ENCODE measurements around the gene TRPM2. TPM values are rescaled to one million over a fixed set of nuclear protein-coding genes. Genes with fewer than 3 reads are reported as not detected.

The TRPM2 gene
- total and polyA plus RNA-seq, 2 of the 13 experiments (the other 11 are each of a cell fraction or from before 2014, with no cell fraction given) = 0.07 to 0.20 TPM

DNA sequence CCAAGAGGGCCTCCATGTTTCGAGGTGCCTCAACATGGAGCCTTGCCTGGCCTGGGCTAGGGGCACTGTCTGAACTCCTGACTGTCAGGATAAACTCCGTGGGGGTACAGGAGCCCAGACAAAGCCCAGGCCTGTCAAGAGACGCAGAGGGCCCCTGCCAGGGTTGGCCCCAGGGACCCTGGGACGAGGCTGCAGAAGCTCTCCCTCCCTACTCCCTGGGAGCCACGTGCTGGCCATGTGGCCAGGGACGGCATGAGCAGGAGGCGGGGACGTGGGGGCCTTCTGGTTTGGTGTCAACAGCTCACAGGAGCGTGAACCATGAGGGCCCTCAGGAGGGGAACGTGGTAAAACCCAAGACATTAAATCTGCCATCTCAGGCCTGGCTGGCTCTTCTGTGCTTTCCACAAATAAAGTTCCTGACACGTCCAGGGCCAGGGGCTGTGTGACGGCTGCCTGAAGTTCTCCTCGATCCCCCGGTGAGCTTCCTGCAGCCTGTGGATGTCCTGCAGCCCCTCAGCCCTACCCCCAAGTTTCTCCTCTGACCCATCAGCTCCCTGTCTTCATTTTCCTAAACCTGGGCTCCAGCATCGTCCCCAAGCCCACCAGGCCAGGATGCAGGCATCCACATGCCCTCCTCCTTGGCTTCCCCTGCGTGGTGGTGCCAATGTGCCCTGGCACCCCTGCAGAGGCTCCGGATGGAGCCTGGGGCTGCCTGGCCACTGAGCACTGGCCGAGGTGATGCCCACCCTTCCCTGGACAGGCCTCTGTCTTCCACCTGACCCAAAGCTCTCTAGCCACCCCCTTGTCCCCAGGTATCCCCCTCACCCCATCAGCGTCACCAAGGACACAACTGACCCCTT, 89.1 kb downstream of the TRPM2 start (continued):
- TF ChIP-seq, protein P1, sequence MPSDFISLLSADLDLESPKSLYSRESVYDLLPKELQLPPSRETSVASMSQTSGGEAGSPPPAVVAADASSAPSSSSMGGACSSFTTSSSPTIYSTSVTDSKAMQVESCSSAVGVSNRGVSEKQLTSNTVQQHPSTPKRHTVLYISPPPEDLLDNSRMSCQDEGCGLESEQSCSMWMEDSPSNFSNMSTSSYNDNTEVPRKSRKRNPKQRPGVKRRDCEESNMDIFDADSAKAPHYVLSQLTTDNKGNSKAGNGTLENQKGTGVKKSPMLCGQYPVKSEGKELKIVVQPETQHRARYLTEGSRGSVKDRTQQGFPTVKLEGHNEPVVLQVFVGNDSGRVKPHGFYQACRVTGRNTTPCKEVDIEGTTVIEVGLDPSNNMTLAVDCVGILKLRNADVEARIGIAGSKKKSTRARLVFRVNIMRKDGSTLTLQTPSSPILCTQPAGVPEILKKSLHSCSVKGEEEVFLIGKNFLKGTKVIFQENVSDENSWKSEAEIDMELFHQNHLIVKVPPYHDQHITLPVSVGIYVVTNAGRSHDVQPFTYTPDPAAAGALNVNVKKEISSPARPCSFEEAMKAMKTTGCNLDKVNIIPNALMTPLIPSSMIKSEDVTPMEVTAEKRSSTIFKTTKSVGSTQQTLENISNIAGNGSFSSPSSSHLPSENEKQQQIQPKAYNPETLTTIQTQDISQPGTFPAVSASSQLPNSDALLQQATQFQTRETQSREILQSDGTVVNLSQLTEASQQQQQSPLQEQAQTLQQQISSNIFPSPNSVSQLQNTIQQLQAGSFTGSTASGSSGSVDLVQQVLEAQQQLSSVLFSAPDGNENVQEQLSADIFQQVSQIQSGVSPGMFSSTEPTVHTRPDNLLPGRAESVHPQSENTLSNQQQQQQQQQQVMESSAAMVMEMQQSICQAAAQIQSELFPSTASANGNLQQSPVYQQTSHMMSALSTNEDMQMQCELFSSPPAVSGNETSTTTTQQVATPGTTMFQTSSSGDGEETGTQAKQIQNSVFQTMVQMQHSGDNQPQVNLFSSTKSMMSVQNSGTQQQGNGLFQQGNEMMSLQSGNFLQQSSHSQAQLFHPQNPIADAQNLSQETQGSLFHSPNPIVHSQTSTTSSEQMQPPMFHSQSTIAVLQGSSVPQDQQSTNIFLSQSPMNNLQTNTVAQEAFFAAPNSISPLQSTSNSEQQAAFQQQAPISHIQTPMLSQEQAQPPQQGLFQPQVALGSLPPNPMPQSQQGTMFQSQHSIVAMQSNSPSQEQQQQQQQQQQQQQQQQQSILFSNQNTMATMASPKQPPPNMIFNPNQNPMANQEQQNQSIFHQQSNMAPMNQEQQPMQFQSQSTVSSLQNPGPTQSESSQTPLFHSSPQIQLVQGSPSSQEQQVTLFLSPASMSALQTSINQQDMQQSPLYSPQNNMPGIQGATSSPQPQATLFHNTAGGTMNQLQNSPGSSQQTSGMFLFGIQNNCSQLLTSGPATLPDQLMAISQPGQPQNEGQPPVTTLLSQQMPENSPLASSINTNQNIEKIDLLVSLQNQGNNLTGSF (CRISPR knock-in tag; IDR thresholded peaks at IDR 0.05) = 0 out of 2 replicates have a peak, but pooled peaks have one; percentile 49
- 0 out of 2 replicates have a peak, but pooled peaks have one; percentile 36 for TF ChIP-seq SNAPC2 (CRISPR knock-in tag; IDR thresholded peaks at IDR 0.05)
- TF ChIP-seq, protein P2, sequence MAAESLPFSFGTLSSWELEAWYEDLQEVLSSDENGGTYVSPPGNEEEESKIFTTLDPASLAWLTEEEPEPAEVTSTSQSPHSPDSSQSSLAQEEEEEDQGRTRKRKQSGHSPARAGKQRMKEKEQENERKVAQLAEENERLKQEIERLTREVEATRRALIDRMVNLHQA (CRISPR knock-in tag; IDR thresholded peaks at IDR 0.05) = no peak
- TF ChIP-seq SATB2 (CRISPR knock-in tag; IDR thresholded peaks at IDR 0.05) = peak; percentile 72; the same call in 1 of the 2 replicates
- peak; percentile 90 for TF ChIP-seq ZNF883 (CRISPR knock-in tag; IDR thresholded peaks at IDR 0.05; ENCODE audit: not compliant biosample characterization)
- TF ChIP-seq, protein P3, sequence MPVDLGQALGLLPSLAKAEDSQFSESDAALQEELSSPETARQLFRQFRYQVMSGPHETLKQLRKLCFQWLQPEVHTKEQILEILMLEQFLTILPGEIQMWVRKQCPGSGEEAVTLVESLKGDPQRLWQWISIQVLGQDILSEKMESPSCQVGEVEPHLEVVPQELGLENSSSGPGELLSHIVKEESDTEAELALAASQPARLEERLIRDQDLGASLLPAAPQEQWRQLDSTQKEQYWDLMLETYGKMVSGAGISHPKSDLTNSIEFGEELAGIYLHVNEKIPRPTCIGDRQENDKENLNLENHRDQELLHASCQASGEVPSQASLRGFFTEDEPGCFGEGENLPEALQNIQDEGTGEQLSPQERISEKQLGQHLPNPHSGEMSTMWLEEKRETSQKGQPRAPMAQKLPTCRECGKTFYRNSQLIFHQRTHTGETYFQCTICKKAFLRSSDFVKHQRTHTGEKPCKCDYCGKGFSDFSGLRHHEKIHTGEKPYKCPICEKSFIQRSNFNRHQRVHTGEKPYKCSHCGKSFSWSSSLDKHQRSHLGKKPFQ (CRISPR knock-in tag; IDR thresholded peaks at IDR 0.05; ENCODE audit: insufficient replicate concordance) = peak; percentile 38
- no peak; the same call in 1 of the 2 replicates for TF ChIP-seq ZNF446 (CRISPR knock-in tag; IDR thresholded peaks at IDR 0.05)
- TF ChIP-seq KDM2A (CRISPR knock-in tag; IDR thresholded peaks at IDR 0.05; ENCODE audit: borderline replicate concordance, low read depth) = no peak
- no peak for TF ChIP-seq MAFK (conservative IDR thresholded peaks at IDR 0.05 in 1 of 2, IDR thresholded peaks at IDR 0.05 in 1 of 2; ENCODE audit: low read length in 2 of 2)
- 0 out of 2 replicates have a peak, but pooled peaks have one; percentile 77 for TF ChIP-seq ZNF773 (CRISPR knock-in tag; IDR thresholded peaks at IDR 0.05; ENCODE audit: borderline replicate concordance)
- TF ChIP-seq RXRB (CRISPR knock-in tag; IDR thresholded peaks at IDR 0.05; ENCODE audit: borderline replicate concordance) = no peak
- TF ChIP-seq NFATC3 (CRISPR knock-in tag; IDR thresholded peaks at IDR 0.05) = no peak
- TF ChIP-seq DNMT1 (CRISPR knock-in tag; IDR thresholded peaks at IDR 0.05) = no peak
- no peak for TF ChIP-seq SNRNP70 (IDR thresholded peaks at IDR 0.05; ENCODE audit: low read depth, low read length)
- TF ChIP-seq, protein P4, sequence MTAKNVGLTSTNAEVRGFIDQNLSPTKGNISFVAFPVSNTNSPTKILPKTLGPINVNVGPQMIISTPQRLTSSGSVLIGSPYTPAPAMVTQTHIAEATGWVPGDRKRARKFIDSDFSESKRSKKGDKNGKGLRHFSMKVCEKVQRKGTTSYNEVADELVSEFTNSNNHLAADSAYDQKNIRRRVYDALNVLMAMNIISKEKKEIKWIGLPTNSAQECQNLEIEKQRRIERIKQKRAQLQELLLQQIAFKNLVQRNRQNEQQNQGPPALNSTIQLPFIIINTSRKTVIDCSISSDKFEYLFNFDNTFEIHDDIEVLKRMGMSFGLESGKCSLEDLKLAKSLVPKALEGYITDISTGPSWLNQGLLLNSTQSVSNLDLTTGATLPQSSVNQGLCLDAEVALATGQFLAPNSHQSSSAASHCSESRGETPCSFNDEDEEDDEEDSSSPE (CRISPR knock-in tag; IDR thresholded peaks at IDR 0.05) = peak; percentile 59
- no peak for TF ChIP-seq ZNF761 (CRISPR knock-in tag; conservative IDR thresholded peaks at IDR 0.05)
- TF ChIP-seq MAFG (CRISPR knock-in tag; IDR thresholded peaks at IDR 0.05) = no peak

Measured in HepG2 (cell line).